Lower leg skin (tissue), 4 donors: ENCODE measurements around the gene ITIH3. TPM values are rescaled to one million over a fixed set of nuclear protein-coding genes. Genes with fewer than 3 reads are reported as not detected.

ENCODE experiments used
- DNase-seq, 2 donors: peaks; one replicate each; pipeline ENCODE4 v3.0.0-alpha.2; 2019; ENCODE audit warnings: low spot score in 2 of 2
- H3K4me3 ChIP-seq: fragments of 200-600 bp; sonication (generic); 2 replicates; pipeline ENCODE4 v1.5.1; 2017; ENCODE audit warnings: mild to moderate bottlenecking, low read depth; ENCODE audit not compliant: poor library complexity, severe bottlenecking
- CTCF ChIP-seq, 3 donors: fragments of 450-650 bp; IDR thresholded peaks; one replicate each; pipeline ENCODE4 v1.5.1; 2016; ENCODE audit warnings: antibody characterized with exemption in 3 of 3, mild to moderate bottlenecking in 3 of 3, moderate library complexity in 2 of 3
- POLR2A ChIP-seq, 2 donors: fragments of 450-650 bp; IDR thresholded peaks; one replicate each; pipeline ENCODE4 v1.6.1; 2016 to 2017; ENCODE audit warnings: antibody characterized with exemption in 2 of 2, mild to moderate bottlenecking in 1 of 2, moderate library complexity in 1 of 2
- WGBS, 2 donors: methylation state at CpG; one replicate each; pipeline ENCODE4 v1.1.5; 2018; 5-methylcytosine and 5-hydroxymethylcytosine counted together
- intact Hi-C: fragments of 100-400 bp; cut with DNase I; formaldehyde crosslinking; loops from one replicate; pipeline ENCODE4 v1.15.0; 2023; ENCODE audit warnings: low total_unique reads
- total RNA-seq, 4 donors: library from RNA; depleted of rRNA; stranded (reverse); fragments of >200 nt; gene quantifications; one replicate each; pipeline ENCODE4 v1.1.0, GENCODE V29; 2016

Gene ITIH3
- total RNA-seq, 4 donors from 2014 or later = 0.17 to 19.3 (median 0.97) TPM

- TF ChIP-seq POLR2A (IDR thresholded peaks at IDR 0.05) (no peak), CTCF (IDR thresholded peaks at IDR 0.05) (no peak)
- intact Hi-C loops = no loop called here
- 93 to 99% methylated on average over 12 of the region's 12 CpGs for WGBS, 2 donors
- H3K4me3 ChIP-seq = no peak overlapping the region
- no peak for DNase-seq
Observed at GRCh38 chr3:52841211-52841980, 46.8 kb downstream of the ITIH3 start.

GRCh38 chr3:52841981-52842340 lies 47.4 kb downstream of the ITIH3 start:
- WGBS, 2 donors = 83 to 85% methylated on average over 12 of the region's 12 CpGs
- DNase-seq = no peak
- no peak overlapping the region for H3K4me3 ChIP-seq
- intact Hi-C loops = no loop called here
- TF ChIP-seq CTCF (IDR thresholded peaks at IDR 0.05) = no peak
- no peak for TF ChIP-seq POLR2A (IDR thresholded peaks at IDR 0.05)

GRCh38 chr3:52842424-52842823 lies 47.8 kb downstream of the ITIH3 start:
- WGBS, 2 donors = 65 to 75% methylated on average over 7 of the region's 7 CpGs
- no peak for TF ChIP-seq CTCF (IDR thresholded peaks at IDR 0.05)
- TF ChIP-seq POLR2A (IDR thresholded peaks at IDR 0.05) = no peak
- intact Hi-C loops = no loop called here
- no peak for DNase-seq
- H3K4me3 ChIP-seq = no peak overlapping the region

GRCh38 chr3:52843108-52843865 lies 48.7 kb downstream of the ITIH3 start:
- no peak overlapping the region for H3K4me3 ChIP-seq
- TF ChIP-seq POLR2A (IDR thresholded peaks at IDR 0.05) = no peak
- TF ChIP-seq CTCF (IDR thresholded peaks at IDR 0.05) = no peak
- DNase-seq = peak; percentile 61 to 89
- intact Hi-C loops = no loop called here
- WGBS, 2 donors = 44 to 55% methylated on average over 20 of the region's 20 CpGs

- no peak for DNase-seq
- WGBS, 2 donors = 69 to 85% methylated on average over 2 of the region's 2 CpGs
- no peak for TF ChIP-seq POLR2A (IDR thresholded peaks at IDR 0.05)
- no peak for TF ChIP-seq CTCF (IDR thresholded peaks at IDR 0.05)
- intact Hi-C loops = no loop called here
- no peak overlapping the region for H3K4me3 ChIP-seq
Observed at GRCh38 chr3:52843881-52844280, 49.3 kb downstream of the ITIH3 start.
